Right forelimb (tissue), 1 donor: ENCODE measurements around the gene CLK3.
"Not testable (repeated sequence)": the region's sequence is repeated elsewhere in the genome, so short reads cannot be mapped to it uniquely, and the experiment has no call there.

Experiments used
- DNase-seq: peaks from one replicate; pipeline ENCODE4 v3.0.0-alpha.2; 2018

CLK3 gene

GRCh38 chr15:74646480-74646879 lies 30.8 kb downstream of the CLK3 start:
- no peak for DNase-seq

- no peak for DNase-seq
Measured at GRCh38 chr15:74648051-74648842, 32.6 kb downstream of the CLK3 start.

- DNase-seq: no peak
Measured at GRCh38 chr15:74651242-74651741, 35.7 kb downstream of the CLK3 start.

GRCh38 chr15:74653426-74654102 lies 37.9 kb downstream of the CLK3 start:
- DNase-seq: no peak

GRCh38 chr15:74655424-74655823 lies 39.8 kb downstream of the CLK3 start:
- no peak for DNase-seq

GRCh38 chr15:74656935-74657535 lies 41.4 kb downstream of the CLK3 start:
- no peak for DNase-seq

GRCh38 chr15:74657846-74658245 lies 42.2 kb downstream of the CLK3 start:
- DNase-seq: no peak

- not testable (repeated sequence) for DNase-seq
Measured at GRCh38 chr15:74661280-74661679, 45.6 kb downstream of the CLK3 start.

GRCh38 chr15:74662064-74662860 lies 46.6 kb downstream of the CLK3 start:
- DNase-seq: no peak

GRCh38 chr15:74663303-74664027 lies 47.8 kb downstream of the CLK3 start:
- DNase-seq: no peak

- DNase-seq: no peak
Measured at GRCh38 chr15:74664028-74664616, 48.5 kb downstream of the CLK3 start.

- no peak for DNase-seq
Measured at GRCh38 chr15:74664670-74665069, 49.0 kb downstream of the CLK3 start.

GRCh38 chr15:74667975-74668374 lies 52.3 kb downstream of the CLK3 start:
- no peak for DNase-seq

GRCh38 chr15:74669627-74670026 lies 54.0 kb downstream of the CLK3 start:
- DNase-seq: no peak

GRCh38 chr15:74674161-74674560 lies 58.5 kb downstream of the CLK3 start:
- DNase-seq: no peak

GRCh38 chr15:74676801-74677200 lies 61.2 kb downstream of the CLK3 start:
- no peak for DNase-seq
